ENCODE measurements around the gene TIRAP.

Gene TIRAP

DNA sequence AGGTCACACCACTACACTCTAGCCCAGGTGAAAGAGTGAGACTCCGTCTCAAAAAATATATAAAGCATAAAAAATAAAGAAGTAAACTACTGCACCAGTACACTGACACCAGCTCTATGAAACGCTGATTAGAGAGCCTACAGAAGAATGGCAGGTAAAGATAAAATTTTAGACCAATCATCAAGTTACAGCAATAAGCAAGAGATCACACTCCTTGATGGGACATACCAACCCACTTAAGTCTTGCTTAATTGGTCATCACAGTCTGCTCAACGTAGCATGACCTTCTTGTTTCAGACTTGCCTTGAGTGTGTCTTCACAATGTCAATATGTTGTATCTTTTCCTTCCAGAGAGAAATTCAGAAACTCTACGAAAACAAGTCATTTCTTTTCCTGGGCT lies 26.7 kb upstream of the TIRAP start:
- ATAC-seq, result no peak
- TF ChIP-seq ZFP30 (CRISPR knock-in tag; IDR thresholded peaks at IDR 0.05) (no peak), OSR1 (CRISPR knock-in tag; IDR thresholded peaks at IDR 0.05) (no peak), RARB (CRISPR knock-in tag; IDR thresholded peaks at IDR 0.05) (no peak)

DNA sequence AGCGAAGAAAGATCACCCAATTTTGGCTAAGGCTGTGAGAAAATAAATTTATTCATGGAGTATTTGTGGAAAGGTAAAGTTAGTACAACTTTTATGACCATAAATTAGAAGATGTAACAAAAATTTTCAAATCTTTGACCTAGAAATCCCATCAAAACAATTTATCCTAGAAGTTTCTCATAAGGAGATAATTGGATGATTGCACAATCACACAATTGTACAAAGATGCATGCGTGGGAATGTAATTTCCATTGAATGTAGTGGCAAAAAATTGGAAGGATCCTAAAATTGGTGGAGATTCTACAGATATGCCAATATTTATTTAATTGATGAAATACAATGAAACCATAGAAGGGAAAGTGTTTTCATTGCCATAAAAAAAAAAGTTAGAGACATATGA lies 25.7 kb upstream of the TIRAP start:
- no peak for ATAC-seq
- TF ChIP-seq ZFP3 (CRISPR knock-in tag; IDR thresholded peaks at IDR 0.05) (no peak), ESRRG (CRISPR knock-in tag; IDR thresholded peaks at IDR 0.05) (no peak), ZNF565 (CRISPR knock-in tag; conservative IDR thresholded peaks at IDR 0.05; ENCODE audit: low read depth) (no peak), ZC3H10 (CRISPR knock-in tag; IDR thresholded peaks at IDR 0.05) (no peak), ZFP30 (CRISPR knock-in tag; IDR thresholded peaks at IDR 0.05) (no peak), SNAI2 (CRISPR knock-in tag; IDR thresholded peaks at IDR 0.05) (no peak), PPARA (CRISPR knock-in tag; IDR thresholded peaks at IDR 0.05; ENCODE audit: borderline replicate concordance) (no peak), GLIS3 (CRISPR knock-in tag; IDR thresholded peaks at IDR 0.05) (no peak), CSDC2 (CRISPR knock-in tag; IDR thresholded peaks at IDR 0.05) (no peak), ARNTL (CRISPR knock-in tag; IDR thresholded peaks at IDR 0.05; ENCODE audit: borderline replicate concordance, low read depth) (no peak)
- TF ChIP-seq, protein P1, sequence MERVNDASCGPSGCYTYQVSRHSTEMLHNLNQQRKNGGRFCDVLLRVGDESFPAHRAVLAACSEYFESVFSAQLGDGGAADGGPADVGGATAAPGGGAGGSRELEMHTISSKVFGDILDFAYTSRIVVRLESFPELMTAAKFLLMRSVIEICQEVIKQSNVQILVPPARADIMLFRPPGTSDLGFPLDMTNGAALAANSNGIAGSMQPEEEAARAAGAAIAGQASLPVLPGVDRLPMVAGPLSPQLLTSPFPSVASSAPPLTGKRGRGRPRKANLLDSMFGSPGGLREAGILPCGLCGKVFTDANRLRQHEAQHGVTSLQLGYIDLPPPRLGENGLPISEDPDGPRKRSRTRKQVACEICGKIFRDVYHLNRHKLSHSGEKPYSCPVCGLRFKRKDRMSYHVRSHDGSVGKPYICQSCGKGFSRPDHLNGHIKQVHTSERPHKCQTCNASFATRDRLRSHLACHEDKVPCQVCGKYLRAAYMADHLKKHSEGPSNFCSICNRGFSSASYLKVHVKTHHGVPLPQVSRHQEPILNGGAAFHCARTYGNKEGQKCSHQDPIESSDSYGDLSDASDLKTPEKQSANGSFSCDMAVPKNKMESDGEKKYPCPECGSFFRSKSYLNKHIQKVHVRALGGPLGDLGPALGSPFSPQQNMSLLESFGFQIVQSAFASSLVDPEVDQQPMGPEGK (CRISPR knock-in tag; IDR thresholded peaks at IDR 0.05; ENCODE audit: borderline replicate concordance), result no peak
- TF ChIP-seq, protein P2, sequence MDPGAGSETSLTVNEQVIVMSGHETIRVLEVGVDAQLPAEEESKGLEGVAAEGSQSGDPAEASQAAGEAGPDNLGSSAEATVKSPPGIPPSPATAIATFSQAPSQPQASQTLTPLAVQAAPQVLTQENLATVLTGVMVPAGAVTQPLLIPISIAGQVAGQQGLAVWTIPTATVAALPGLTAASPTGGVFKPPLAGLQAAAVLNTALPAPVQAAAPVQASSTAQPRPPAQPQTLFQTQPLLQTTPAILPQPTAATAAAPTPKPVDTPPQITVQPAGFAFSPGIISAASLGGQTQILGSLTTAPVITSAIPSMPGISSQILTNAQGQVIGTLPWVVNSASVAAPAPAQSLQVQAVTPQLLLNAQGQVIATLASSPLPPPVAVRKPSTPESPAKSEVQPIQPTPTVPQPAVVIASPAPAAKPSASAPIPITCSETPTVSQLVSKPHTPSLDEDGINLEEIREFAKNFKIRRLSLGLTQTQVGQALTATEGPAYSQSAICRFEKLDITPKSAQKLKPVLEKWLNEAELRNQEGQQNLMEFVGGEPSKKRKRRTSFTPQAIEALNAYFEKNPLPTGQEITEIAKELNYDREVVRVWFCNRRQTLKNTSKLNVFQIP (CRISPR knock-in tag; IDR thresholded peaks at IDR 0.05; ENCODE audit: borderline replicate concordance, low read depth), result no peak
- TF ChIP-seq, protein P3, sequence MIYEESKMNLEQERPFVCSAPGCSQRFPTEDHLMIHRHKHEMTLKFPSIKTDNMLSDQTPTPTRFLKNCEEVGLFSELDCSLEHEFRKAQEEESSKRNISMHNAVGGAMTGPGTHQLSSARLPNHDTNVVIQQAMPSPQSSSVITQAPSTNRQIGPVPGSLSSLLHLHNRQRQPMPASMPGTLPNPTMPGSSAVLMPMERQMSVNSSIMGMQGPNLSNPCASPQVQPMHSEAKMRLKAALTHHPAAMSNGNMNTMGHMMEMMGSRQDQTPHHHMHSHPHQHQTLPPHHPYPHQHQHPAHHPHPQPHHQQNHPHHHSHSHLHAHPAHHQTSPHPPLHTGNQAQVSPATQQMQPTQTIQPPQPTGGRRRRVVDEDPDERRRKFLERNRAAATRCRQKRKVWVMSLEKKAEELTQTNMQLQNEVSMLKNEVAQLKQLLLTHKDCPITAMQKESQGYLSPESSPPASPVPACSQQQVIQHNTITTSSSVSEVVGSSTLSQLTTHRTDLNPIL (CRISPR knock-in tag; IDR thresholded peaks at IDR 0.05; ENCODE audit: low read depth), result no peak

DNA sequence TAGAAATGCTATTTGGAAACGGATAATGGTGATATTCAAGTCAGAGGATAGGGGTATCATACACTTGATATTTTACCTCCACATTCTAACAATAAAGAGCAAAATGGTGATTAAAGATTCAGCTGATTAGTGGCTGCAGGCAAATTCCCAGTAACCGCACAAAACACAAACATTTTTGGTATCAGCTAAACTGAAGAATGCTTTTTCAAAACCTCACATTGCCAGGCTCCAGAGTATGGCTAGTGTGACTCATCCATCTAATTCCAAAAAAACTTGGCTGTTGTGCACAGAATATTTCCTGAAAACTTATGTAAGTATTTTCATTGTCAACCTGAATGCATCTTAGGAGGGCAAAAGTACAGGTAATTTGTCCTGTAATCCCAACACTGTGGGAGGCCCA lies 25.1 kb upstream of the TIRAP start:
- no peak for TF ChIP-seq TOX (CRISPR knock-in tag; IDR thresholded peaks at IDR 0.05; ENCODE audit: borderline replicate concordance)
- no peak for TF ChIP-seq CSDC2 (CRISPR knock-in tag; IDR thresholded peaks at IDR 0.05)
- TF ChIP-seq ZFP3 (CRISPR knock-in tag; IDR thresholded peaks at IDR 0.05), result no peak
- TF ChIP-seq ZC3H10 (CRISPR knock-in tag; IDR thresholded peaks at IDR 0.05), result no peak
- TF ChIP-seq SNAI2 (CRISPR knock-in tag; IDR thresholded peaks at IDR 0.05), result no peak
- TF ChIP-seq ZNF565 (CRISPR knock-in tag; conservative IDR thresholded peaks at IDR 0.05; ENCODE audit: low read depth), result no peak
- TF ChIP-seq, protein P1 (CRISPR knock-in tag; IDR thresholded peaks at IDR 0.05; ENCODE audit: borderline replicate concordance), result no peak
- no peak for TF ChIP-seq ESRRG (CRISPR knock-in tag; IDR thresholded peaks at IDR 0.05)
- TF ChIP-seq ZNF70 (CRISPR knock-in tag; IDR thresholded peaks at IDR 0.05), result no peak
- no peak for TF ChIP-seq ZFP30 (CRISPR knock-in tag; IDR thresholded peaks at IDR 0.05)
- TF ChIP-seq, protein P4, sequence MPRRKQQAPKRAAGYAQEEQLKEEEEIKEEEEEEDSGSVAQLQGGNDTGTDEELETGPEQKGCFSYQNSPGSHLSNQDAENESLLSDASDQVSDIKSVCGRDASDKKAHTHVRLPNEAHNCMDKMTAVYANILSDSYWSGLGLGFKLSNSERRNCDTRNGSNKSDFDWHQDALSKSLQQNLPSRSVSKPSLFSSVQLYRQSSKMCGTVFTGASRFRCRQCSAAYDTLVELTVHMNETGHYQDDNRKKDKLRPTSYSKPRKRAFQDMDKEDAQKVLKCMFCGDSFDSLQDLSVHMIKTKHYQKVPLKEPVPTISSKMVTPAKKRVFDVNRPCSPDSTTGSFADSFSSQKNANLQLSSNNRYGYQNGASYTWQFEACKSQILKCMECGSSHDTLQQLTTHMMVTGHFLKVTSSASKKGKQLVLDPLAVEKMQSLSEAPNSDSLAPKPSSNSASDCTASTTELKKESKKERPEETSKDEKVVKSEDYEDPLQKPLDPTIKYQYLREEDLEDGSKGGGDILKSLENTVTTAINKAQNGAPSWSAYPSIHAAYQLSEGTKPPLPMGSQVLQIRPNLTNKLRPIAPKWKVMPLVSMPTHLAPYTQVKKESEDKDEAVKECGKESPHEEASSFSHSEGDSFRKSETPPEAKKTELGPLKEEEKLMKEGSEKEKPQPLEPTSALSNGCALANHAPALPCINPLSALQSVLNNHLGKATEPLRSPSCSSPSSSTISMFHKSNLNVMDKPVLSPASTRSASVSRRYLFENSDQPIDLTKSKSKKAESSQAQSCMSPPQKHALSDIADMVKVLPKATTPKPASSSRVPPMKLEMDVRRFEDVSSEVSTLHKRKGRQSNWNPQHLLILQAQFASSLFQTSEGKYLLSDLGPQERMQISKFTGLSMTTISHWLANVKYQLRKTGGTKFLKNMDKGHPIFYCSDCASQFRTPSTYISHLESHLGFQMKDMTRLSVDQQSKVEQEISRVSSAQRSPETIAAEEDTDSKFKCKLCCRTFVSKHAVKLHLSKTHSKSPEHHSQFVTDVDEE (CRISPR knock-in tag; IDR thresholded peaks at IDR 0.05), result no peak
- TF ChIP-seq, protein P2 (CRISPR knock-in tag; IDR thresholded peaks at IDR 0.05; ENCODE audit: borderline replicate concordance, low read depth), result no peak
- TF ChIP-seq ZNF8 (CRISPR knock-in tag; IDR thresholded peaks at IDR 0.05), result no peak
- no peak for TF ChIP-seq BACH2 (CRISPR knock-in tag; IDR thresholded peaks at IDR 0.05; ENCODE audit: borderline replicate concordance)
- peak; percentile 77 for ATAC-seq

Measured in SK-N-SH treated with all-trans-retinoic acid at 6 μM for 48 hours (cell line).